ENCODE results near the gene KCNC4.

KCNC4 gene

GRCh38 chr1:110197905-110198629 lies 12.0 kb upstream of the KCNC4 start:
- no peak overlapping the region for H3K4me3 ChIP-seq (ENCODE audit: low read depth, low read length)
- no peaks in the 10 kb centered on the region for H3K79me2 ChIP-seq
- no peaks in the 10 kb centered on the region for H3K9me3 ChIP-seq (ENCODE audit: control insufficient read depth, low read length)
- H3K36me3 ChIP-seq (ENCODE audit: control insufficient read depth, insufficient read depth, low read length), result no peaks in the 10 kb centered on the region
- no peaks in the 10 kb centered on the region for H3K4me1 ChIP-seq
- no peak overlapping the region for H3K9ac ChIP-seq
- no peak overlapping the region for H3K4me2 ChIP-seq (ENCODE audit: low read length)
- H3K27ac ChIP-seq, result no peak overlapping the region
- TF ChIP-seq CTCF (IDR thresholded peaks at IDR 0.05), result no peak
- H3K27me3 ChIP-seq (ENCODE audit: control insufficient read depth, insufficient read depth, low read length), result no peaks in the 10 kb centered on the region
- no peak overlapping the region for H2AFZ ChIP-seq

GRCh38 chr1:110198746-110199145 lies 11.4 kb upstream of the KCNC4 start:
- Histone ChIP-seq H2AFZ (no peak overlapping the region), H3K36me3 (ENCODE audit: control insufficient read depth, insufficient read depth, low read length) (no peaks in the 10 kb centered on the region), H3K79me2 (no peaks in the 10 kb centered on the region), H3K4me1 (no peaks in the 10 kb centered on the region), H3K9ac (no peak overlapping the region), H3K9me3 (ENCODE audit: control insufficient read depth, low read length) (no peaks in the 10 kb centered on the region), H3K27me3 (ENCODE audit: control insufficient read depth, insufficient read depth, low read length) (no peaks in the 10 kb centered on the region), H3K4me3 (ENCODE audit: low read depth, low read length) (no peak overlapping the region), H3K27ac (no peak overlapping the region), H3K4me2 (ENCODE audit: low read length) (no peak overlapping the region)
- TF ChIP-seq CTCF (IDR thresholded peaks at IDR 0.05), result no peak

GRCh38 chr1:110200190-110200589 lies 9.9 kb upstream of the KCNC4 start:
- TF ChIP-seq CTCF (IDR thresholded peaks at IDR 0.05), result no peak
- Histone ChIP-seq H2AFZ (no peak overlapping the region), H3K27me3 (ENCODE audit: control insufficient read depth, insufficient read depth, low read length) (no peaks in the 10 kb centered on the region), H3K79me2 (no peaks in the 10 kb centered on the region), H3K9me3 (ENCODE audit: control insufficient read depth, low read length) (no peaks in the 10 kb centered on the region), H3K4me1 (no peaks in the 10 kb centered on the region), H3K9ac (no peak overlapping the region), H3K36me3 (ENCODE audit: control insufficient read depth, insufficient read depth, low read length) (no peaks in the 10 kb centered on the region), H3K4me2 (ENCODE audit: low read length) (no peak overlapping the region), H3K4me3 (ENCODE audit: low read depth, low read length) (no peak overlapping the region), H3K27ac (no peak overlapping the region)

GRCh38 chr1:110200666-110201065 lies 9.4 kb upstream of the KCNC4 start:
- Histone ChIP-seq H3K4me1 (no peaks in the 10 kb centered on the region), H2AFZ (no peak overlapping the region), H3K27ac (no peak overlapping the region), H3K4me2 (ENCODE audit: low read length) (no peak overlapping the region), H3K9ac (no peak overlapping the region), H3K4me3 (ENCODE audit: low read depth, low read length) (no peak overlapping the region), H3K36me3 (ENCODE audit: control insufficient read depth, insufficient read depth, low read length) (no peaks in the 10 kb centered on the region), H3K27me3 (ENCODE audit: control insufficient read depth, insufficient read depth, low read length) (no peaks in the 10 kb centered on the region), H3K79me2 (no peaks in the 10 kb centered on the region), H3K9me3 (ENCODE audit: control insufficient read depth, low read length) (no peaks in the 10 kb centered on the region)
- TF ChIP-seq CTCF (IDR thresholded peaks at IDR 0.05), result no peak
